ENCODE data around the gene NPM3. TPM values are rescaled to one million over a fixed set of nuclear protein-coding genes. Genes with fewer than 3 reads are reported as not detected.
"Not testable (repeated sequence)": the region's sequence is repeated elsewhere in the genome, so short reads cannot be mapped to it uniquely, and the experiment has no call there.

The NPM3 gene
- total RNA-seq, 4 donors from 2014 or later, result 17.5 to 47.7 (median 30.1) TPM

DNA sequence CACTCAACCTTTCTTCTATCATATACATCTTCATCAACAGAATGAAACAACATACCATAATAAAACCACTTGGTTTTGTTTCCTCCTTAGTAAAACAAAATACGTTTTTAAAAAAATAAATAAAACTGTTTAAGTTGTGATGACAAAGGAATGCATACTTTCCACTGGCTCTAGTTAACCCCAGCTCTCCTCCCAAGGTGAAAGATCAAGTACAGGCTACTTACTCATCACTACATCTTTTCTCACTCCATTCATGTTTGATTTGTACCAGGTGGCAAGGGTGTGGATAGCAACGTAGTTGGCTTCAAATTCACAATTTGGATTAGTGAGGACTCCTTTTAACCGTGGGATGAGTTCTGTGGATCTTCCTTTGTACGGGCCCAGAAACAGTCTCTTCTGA lies 20.3 kb upstream of the NPM3 start:
- Histone ChIP-seq H3K4me3 (no peak overlapping the region), H3K27me3 (no peaks in the 10 kb centered on the region), H3K4me1 (peaks cover 0 to 15% (median 0%) of the 10 kb centered on the region in 4 donors), H3K36me3 (peaks cover 7 to 100% (median 46%) of the 10 kb centered on the region in 3 donors), H3K27ac (no peak overlapping the region), H3K9me3 (no peaks in the 10 kb centered on the region)
- no peak for DNase-seq (ENCODE audit: low spot score in 2 of 2)
- TF ChIP-seq, protein P1, sequence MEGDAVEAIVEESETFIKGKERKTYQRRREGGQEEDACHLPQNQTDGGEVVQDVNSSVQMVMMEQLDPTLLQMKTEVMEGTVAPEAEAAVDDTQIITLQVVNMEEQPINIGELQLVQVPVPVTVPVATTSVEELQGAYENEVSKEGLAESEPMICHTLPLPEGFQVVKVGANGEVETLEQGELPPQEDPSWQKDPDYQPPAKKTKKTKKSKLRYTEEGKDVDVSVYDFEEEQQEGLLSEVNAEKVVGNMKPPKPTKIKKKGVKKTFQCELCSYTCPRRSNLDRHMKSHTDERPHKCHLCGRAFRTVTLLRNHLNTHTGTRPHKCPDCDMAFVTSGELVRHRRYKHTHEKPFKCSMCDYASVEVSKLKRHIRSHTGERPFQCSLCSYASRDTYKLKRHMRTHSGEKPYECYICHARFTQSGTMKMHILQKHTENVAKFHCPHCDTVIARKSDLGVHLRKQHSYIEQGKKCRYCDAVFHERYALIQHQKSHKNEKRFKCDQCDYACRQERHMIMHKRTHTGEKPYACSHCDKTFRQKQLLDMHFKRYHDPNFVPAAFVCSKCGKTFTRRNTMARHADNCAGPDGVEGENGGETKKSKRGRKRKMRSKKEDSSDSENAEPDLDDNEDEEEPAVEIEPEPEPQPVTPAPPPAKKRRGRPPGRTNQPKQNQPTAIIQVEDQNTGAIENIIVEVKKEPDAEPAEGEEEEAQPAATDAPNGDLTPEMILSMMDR (IDR thresholded peaks at IDR 0.05), result no peak
- TF ChIP-seq EP300 (IDR thresholded peaks at IDR 0.05), result no peak
- TF ChIP-seq POLR2A (IDR thresholded peaks at IDR 0.05), result no peak
- 59 to 68% methylated on average over 4 of the region's 4 CpGs for WGBS, 2 donors

DNA sequence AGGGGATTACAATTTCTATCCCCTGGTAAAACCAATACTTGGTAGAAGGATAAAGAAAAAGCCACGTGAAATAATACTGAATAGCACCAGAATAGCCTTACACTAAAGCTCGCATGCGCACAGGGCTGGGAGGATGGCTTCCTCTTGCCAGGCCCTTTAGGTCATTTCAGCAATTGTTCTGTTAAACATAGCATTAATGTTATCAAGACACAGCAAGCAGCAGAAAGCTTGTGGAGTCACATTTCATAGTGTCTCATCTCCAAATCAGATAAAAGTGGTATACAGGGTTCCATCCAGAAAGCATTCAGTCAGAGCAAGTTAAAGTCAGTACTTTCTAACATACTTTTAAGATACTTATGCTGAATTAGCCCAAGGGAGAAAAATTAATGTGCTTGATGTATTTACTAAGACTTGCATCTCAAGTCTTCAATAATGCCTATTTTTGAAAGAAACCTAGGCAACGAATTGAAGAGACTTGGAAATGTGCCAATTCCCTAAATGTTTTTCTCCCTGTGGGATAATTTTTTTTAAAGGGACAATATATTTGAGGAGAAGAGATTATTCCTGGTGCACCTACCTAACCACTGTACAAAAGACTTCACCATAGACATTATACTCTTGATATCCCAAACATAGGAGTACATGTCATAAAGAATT lies 14.3 kb upstream of the NPM3 start:
- TF ChIP-seq, protein P1 (IDR thresholded peaks at IDR 0.05), result no peak
- no peak for TF ChIP-seq POLR2A (IDR thresholded peaks at IDR 0.05)
- no peak for TF ChIP-seq EP300 (IDR thresholded peaks at IDR 0.05)
- 73 to 75% methylated on average over 4 of the region's 4 CpGs for WGBS, 2 donors
- Histone ChIP-seq H3K27me3 (no peaks in the 10 kb centered on the region), H3K36me3 (peaks cover 11 to 100% (median 46%) of the 10 kb centered on the region in 3 donors), H3K9me3 (no peaks in the 10 kb centered on the region), H3K27ac (no peak overlapping the region), H3K4me1 (peaks cover 0 to 10% (median 0%) of the 10 kb centered on the region in 4 donors), H3K4me3 (no peak overlapping the region)
- no peak for DNase-seq (ENCODE audit: low spot score in 2 of 2)

DNA sequence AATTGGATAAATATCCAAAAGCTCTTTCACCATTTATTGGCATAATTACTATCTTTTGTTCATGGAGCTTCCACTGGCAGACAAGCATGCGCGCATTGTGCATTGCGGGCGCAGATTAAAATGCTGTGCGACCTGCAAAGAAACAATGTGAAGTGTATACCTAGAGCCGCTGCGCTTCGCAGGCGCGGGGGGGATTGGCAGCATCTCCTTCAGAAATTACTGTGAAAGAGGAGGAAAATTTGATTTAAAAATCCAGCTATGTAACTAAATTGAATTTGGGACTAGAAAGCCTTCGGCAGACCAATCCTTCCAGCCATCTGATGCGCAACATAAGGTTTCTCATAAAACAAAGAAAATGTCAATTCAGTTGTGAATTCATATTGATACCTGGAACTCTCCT lies 10.3 kb upstream of the NPM3 start:
- no peaks in the 10 kb centered on the region for H3K9me3 ChIP-seq
- peaks cover 14 to 100% (median 27%) of the 10 kb centered on the region in 3 donors for H3K36me3 ChIP-seq
- DNase-seq (ENCODE audit: low spot score in 2 of 2), result no peak
- H3K27me3 ChIP-seq, result no peaks in the 10 kb centered on the region
- TF ChIP-seq, protein P1 (IDR thresholded peaks at IDR 0.05), result no peak
- TF ChIP-seq POLR2A (IDR thresholded peaks at IDR 0.05), result no peak
- TF ChIP-seq EP300 (IDR thresholded peaks at IDR 0.05), result no peak
- 97% methylated on average over 12 of the region's 12 CpGs for WGBS, 2 donors
- H3K4me1 ChIP-seq, result peaks cover 0 to 4% (median 0%) of the 10 kb centered on the region in 4 donors
- H3K4me3 ChIP-seq, result no peak overlapping the region
- no peak overlapping the region for H3K27ac ChIP-seq

DNA sequence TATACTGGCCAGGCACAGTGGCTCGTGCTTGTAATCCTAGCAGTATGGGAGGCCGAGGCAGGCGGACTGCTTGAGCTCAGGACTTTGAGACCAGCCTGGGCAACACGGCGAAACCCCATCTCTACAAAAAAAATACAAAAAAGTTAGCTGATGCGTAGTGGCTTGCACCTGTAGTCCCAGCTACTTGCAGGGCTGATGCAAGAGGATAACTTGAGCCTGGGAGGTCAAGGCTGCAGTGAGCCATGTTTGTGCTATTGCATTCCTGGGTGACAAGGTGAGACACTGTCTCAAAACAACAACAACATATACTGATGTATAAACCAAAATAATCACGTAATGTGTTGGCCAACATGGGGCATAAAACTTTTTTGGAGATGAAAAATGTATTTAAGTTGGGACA lies 6.4 kb upstream of the NPM3 start:
- Histone ChIP-seq H3K36me3 (peaks cover 11 to 99% (median 13%) of the 10 kb centered on the region in 3 donors), H3K27ac (no peak overlapping the region), H3K27me3 (no peaks in the 10 kb centered on the region), H3K9me3 (no peaks in the 10 kb centered on the region), H3K4me1 (peaks cover 0 to 6% (median 0%) of the 10 kb centered on the region in 4 donors), H3K4me3 (no peak overlapping the region)
- TF ChIP-seq EP300 (IDR thresholded peaks at IDR 0.05) (no peak), POLR2A (IDR thresholded peaks at IDR 0.05) (no peak)
- TF ChIP-seq, protein P1 (IDR thresholded peaks at IDR 0.05), result no peak
- no peak for DNase-seq (ENCODE audit: low spot score in 2 of 2)
- WGBS, 2 donors, result 92 to 95% methylated on average over 7 of the region's 7 CpGs

DNA sequence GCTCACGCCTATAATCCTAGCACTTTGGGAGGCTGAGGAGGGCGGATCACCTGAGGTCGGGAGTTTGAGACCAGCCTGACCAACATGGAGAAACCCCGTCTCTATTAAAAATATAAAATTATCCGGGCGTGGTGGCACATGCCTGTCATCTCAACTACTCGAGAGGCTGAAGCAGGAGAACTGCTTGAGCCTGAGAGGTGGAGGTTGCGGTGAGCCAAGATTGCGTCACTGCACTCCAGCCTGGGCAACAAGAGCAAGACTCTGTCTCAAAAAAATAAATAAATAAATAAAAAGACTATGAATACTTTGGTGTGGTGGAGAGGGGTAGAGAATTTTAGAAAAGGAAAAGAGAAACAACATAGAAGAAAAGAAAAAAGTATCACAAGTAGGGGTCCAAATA lies 6.0 kb upstream of the NPM3 start:
- Histone ChIP-seq H3K4me1 (peaks cover 0 to 10% (median 0%) of the 10 kb centered on the region in 4 donors), H3K36me3 (peaks cover 11 to 98% (median 11%) of the 10 kb centered on the region in 3 donors)
- not testable (repeated sequence) for H3K9me3 ChIP-seq; DNase-seq (ENCODE audit: low spot score in 2 of 2); H3K27me3 ChIP-seq; H3K4me3 ChIP-seq; H3K27ac ChIP-seq
- 91 to 94% methylated on average over 9 of the region's 9 CpGs for WGBS, 2 donors
